Measurements from ENCODE around the gene UBL7.

Gene UBL7

DNA sequence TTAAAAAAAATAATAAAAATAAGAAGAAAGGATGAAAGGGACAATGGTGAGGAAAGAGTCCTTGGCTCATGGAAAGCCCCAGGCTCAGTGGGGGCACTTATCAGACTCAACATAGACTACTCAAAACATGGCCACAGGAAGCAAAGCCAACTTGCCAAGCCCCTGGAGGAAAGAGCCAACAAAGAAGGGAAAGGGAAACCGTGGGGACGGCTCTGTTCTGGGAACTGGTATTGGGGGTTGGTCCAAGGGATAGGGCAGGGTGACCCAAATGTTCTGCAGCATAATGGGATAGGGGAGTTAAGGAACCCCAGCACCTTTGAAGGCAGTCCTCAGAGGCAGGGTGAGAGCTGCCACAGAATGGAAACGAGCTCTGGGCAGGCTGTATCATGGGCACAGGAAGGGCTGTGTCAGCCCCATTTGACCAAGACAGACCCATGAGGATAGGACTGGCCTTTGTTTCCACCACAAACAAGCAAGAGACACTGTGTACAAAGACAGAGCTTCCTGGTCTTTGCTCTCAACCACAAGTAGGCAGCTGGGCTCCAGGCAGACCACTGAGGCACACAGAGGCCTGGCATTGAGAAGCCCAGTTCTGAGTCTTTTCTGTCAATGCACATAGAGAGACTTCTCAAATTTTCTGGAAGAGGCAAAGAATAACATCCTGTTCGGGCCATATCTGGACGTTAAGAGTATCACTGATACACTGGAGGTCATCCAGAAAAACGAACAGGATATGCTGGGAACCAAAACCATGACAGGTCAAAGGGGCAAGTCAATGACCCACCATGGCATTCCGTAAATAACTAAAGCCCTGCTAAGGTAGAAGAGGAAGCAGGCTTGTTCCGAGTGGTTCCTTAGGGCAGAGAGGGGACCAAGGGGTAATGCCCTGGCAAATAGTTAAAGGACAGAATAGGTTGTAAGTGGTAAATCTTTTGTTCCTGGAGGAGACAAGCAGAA is 16.6 kb downstream of the UBL7 start:
- Histone ChIP-seq H3K27me3 (ENCODE audit: control insufficient read depth, insufficient read depth, low read length) (peaks cover 2% of the 10 kb centered on the region), H3K4me3 (ENCODE audit: low read length) (no peak overlapping the region), H3K36me3 (ENCODE audit: control insufficient read depth, insufficient read depth, low read length) (peaks cover 25% of the 10 kb centered on the region), H3K27ac (ENCODE audit: low read depth, low read length) (no peak overlapping the region), H3K4me1 (ENCODE audit: control insufficient read depth, insufficient read depth, low read length) (no peaks in the 10 kb centered on the region), H3K9ac (ENCODE audit: low read length) (no peak overlapping the region)

DNA sequence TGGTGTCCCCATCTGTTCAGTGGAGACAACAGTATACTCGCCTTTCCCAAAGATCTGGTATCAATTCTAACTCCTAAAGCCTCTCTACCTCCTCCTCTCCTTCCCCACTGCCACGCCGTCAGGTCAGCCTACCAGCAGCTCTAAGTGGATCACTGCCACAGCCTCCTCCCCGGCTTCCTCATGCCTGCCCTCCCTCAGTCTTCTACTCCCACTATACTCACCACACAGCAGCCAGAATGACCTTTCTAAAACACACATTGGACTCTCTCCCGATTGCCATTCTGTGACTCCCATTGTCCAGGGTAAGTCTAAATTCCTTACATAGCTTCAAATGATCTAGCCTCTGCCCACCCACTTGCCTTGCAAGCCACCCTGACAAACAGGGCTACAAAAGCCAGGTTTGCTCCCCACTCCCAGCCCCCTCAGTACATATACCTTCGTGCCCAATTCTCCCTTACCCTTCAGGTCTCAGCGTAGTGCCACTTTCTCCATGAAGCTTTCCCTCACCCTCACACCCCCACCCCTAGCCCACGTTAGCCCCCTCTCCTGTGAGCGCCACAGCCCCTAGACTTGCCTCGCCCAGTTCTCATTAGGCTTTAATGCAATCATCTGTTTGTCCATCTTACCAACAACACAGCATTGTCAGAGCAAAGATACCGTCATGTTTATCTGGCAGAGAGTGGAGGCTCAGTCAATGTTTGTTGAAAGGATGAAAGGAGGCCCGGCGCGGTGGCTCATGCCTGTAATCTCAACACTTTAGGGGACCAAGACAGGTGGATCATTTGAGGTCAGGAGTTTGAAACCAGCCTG is 17.7 kb downstream of the UBL7 start:
- Histone ChIP-seq H3K4me1 (ENCODE audit: control insufficient read depth, insufficient read depth, low read length) (no peaks in the 10 kb centered on the region), H3K4me3 (ENCODE audit: low read length) (no peak overlapping the region), H3K9ac (ENCODE audit: low read length) (no peak overlapping the region), H3K27me3 (ENCODE audit: control insufficient read depth, insufficient read depth, low read length) (peaks cover 2% of the 10 kb centered on the region), H3K36me3 (ENCODE audit: control insufficient read depth, insufficient read depth, low read length) (peaks cover 14% of the 10 kb centered on the region), H3K27ac (ENCODE audit: low read depth, low read length) (no peak overlapping the region)

DNA sequence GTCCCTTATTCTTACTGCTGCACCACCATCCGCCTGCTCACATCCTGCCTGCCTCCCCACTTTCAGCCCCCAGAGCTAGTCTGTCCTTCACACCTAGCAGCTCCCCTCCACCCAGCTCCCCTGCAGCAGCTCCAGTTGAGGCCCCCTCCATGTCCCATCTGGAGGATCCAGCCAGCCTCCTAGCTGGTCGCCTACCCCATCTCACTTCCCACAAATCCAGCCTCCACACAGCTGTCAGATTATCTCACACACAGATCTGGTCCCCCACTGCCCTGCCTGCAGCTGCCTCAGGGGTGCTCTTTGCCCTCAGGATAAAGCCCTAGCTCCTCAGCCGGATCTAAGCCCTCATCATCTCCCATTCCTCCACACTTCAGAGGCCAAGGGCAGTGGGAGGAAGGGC is 18.4 kb downstream of the UBL7 start:
- Histone ChIP-seq H3K36me3 (ENCODE audit: control insufficient read depth, insufficient read depth, low read length) (peaks cover 8% of the 10 kb centered on the region), H3K4me3 (ENCODE audit: low read length) (no peak overlapping the region), H3K27me3 (ENCODE audit: control insufficient read depth, insufficient read depth, low read length) (peaks cover 2% of the 10 kb centered on the region), H3K27ac (ENCODE audit: low read depth, low read length) (no peak overlapping the region), H3K4me1 (ENCODE audit: control insufficient read depth, insufficient read depth, low read length) (no peaks in the 10 kb centered on the region), H3K9ac (ENCODE audit: low read length) (no peak overlapping the region)

DNA sequence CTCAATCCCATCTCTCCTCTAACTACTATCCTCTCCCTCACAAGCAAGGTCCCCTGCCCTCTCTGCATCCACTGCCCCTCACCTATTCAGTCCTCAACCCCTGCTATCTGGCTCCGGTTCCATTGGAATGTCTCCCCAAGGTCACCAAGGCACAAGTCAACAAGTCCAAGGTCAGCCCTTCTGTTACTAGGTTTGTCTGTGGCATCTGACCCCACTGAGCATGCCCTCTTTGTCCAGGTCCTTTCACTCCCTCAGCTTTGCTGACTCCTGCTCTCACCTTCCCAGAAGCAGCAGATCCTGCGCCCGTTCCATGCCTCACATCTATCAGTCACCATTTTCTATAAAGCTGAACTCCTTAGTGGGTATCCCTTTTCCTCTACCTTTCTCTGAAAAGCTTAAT is 18.9 kb downstream of the UBL7 start:
- no peak overlapping the region for H3K4me3 ChIP-seq (ENCODE audit: low read length)
- H3K27ac ChIP-seq (ENCODE audit: low read depth, low read length): no peak overlapping the region
- H3K9ac ChIP-seq (ENCODE audit: low read length): no peak overlapping the region
- H3K27me3 ChIP-seq (ENCODE audit: control insufficient read depth, insufficient read depth, low read length): peaks cover 2% of the 10 kb centered on the region
- H3K36me3 ChIP-seq (ENCODE audit: control insufficient read depth, insufficient read depth, low read length): peaks cover 7% of the 10 kb centered on the region
- no peaks in the 10 kb centered on the region for H3K4me1 ChIP-seq (ENCODE audit: control insufficient read depth, insufficient read depth, low read length)

DNA sequence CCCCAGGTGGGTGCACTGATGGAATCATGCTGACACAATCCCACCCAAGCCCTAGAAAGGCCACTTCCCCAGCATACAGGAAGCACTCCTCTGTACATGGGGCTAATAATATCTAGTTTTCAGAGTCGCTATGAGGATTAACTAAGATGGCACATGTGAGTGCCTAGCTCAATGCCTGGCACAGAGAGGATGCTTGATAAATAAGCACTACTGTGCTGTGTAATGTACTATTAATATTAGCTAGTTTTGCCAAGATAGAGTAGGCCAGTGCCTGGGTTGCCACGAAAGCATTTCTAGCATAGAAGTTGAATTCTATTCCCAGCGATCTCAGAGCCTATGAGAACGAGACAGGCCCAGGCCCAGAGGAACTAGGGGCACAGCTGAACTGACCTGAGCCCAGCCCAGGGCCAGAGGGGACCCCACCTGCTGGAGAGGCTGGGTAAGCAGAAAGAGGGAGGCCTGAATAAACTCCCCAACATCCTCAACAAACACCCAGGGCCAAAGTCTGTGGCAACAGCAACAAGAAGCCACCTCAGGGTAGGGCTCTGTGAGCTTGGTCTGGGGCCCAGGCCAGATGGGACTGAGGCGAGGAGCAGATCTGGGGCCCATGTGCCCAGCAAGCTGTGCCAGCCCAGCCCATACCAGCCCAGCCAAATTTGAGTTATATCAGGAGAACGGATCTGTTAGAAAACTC is 19.6 kb downstream of the UBL7 start:
- H3K36me3 ChIP-seq (ENCODE audit: control insufficient read depth, insufficient read depth, low read length): peaks cover 7% of the 10 kb centered on the region
- H3K27me3 ChIP-seq (ENCODE audit: control insufficient read depth, insufficient read depth, low read length): peaks cover 2% of the 10 kb centered on the region
- no peak overlapping the region for H3K27ac ChIP-seq (ENCODE audit: low read depth, low read length)
- no peak overlapping the region for H3K9ac ChIP-seq (ENCODE audit: low read length)
- no peak overlapping the region for H3K4me3 ChIP-seq (ENCODE audit: low read length)
- H3K4me1 ChIP-seq (ENCODE audit: control insufficient read depth, insufficient read depth, low read length): no peaks in the 10 kb centered on the region

DNA sequence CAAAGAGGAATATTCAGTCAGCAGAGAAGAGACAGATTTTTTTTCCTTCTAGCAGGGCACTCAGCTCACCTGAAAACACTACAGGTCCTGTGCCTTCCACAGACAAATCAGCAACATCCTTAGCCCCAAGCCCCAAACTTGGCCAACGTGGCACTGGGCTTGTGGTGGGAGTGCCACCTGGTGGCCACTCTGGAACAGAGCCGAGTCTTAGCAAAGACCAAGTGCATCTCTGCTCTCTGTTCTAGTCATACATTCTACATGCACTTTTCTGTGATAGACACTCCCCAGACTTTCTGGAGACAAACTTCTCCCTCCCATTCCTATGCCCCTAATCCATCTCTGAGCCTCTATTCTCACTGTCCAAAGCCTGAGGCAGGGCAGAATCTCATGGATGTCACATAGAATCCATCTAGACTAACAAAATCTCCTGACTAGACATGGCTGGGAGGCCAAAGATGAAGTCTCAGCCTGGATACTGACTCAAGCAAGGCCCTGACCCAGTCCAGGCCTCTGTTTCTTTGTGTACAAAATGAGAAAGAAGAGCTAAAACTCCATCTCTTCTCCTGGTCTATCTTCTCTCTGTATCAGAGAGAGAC is 22.1 kb downstream of the UBL7 start:
- Histone ChIP-seq H3K27me3 (ENCODE audit: control insufficient read depth, insufficient read depth, low read length) (peaks cover 2% of the 10 kb centered on the region), H3K9ac (ENCODE audit: low read length) (no peak overlapping the region), H3K27ac (ENCODE audit: low read depth, low read length) (no peak overlapping the region), H3K4me3 (ENCODE audit: low read length) (no peak overlapping the region), H3K36me3 (ENCODE audit: control insufficient read depth, insufficient read depth, low read length) (no peaks in the 10 kb centered on the region), H3K4me1 (ENCODE audit: control insufficient read depth, insufficient read depth, low read length) (peaks cover 5% of the 10 kb centered on the region)

DNA sequence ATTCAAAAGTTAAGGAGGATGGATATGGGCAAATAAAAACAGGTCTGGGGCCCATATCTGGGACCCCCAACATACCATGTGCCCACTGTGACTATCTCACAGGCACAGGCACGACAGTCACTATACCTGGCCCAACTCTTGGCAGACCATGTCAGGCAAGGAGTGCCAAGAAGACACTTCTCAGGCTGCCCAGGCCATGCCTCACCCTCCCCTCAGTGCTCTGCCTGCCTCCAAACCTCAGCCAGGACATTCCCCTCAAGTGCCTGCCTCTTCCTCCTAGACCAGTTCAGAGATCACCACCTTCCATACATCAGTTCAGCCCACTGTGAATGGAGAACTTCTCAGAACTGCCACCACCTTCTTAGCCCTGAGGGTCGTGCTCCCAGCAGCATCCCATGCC is 22.8 kb downstream of the UBL7 start:
- Histone ChIP-seq H3K9ac (ENCODE audit: low read length) (no peak overlapping the region), H3K4me1 (ENCODE audit: control insufficient read depth, insufficient read depth, low read length) (peaks cover 5% of the 10 kb centered on the region), H3K27me3 (ENCODE audit: control insufficient read depth, insufficient read depth, low read length) (peaks cover 2% of the 10 kb centered on the region), H3K36me3 (ENCODE audit: control insufficient read depth, insufficient read depth, low read length) (no peaks in the 10 kb centered on the region), H3K4me3 (ENCODE audit: low read length) (no peak overlapping the region), H3K27ac (ENCODE audit: low read depth, low read length) (no peak overlapping the region)

DNA sequence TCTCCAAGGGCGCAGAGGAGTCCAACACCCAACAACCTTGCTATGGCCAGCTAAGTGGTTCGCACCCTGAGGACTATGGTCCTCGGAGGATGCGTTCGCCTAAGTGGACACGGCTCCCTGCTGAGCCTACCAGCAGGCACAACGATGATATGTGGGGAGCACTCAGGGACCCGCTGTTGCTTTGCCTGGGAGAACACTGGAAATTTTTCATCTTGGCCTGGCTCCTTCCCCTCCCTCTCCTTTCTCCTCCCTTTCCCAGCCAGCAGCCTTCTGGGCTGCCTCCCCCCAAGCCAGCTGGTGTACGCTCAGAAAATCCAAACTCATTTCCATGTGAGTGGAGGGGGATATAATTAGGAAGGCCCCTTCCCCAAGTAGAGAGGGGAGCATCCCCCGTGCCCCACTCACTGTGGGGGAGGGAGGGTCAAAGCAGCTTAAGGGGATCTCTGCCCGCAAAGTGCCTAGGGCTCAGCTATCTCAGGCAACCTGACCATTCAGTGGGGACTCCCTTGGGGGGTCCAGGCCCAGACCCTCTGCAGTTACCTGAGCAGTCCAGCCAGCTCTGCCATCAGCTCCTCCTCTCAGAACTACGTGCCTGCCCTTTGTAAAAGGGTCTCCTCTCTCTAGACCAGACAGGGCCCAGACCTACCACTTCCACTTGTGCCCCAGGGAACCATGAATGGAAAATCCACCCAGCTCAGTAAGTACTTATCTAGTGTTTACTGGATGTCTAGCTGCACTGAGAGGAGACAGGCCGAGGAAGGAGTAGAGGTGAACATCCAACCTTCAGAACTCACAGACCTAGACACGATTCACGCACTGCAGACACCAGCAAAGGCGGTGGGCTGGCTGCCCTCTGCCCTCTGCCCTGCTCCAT is 26.5 kb downstream of the UBL7 start:
- Histone ChIP-seq H3K4me3 (ENCODE audit: low read length) (peak overlapping the region; percentile 60), H3K27ac (ENCODE audit: low read depth, low read length) (no peak overlapping the region), H3K36me3 (ENCODE audit: control insufficient read depth, insufficient read depth, low read length) (no peaks in the 10 kb centered on the region), H3K4me1 (ENCODE audit: control insufficient read depth, insufficient read depth, low read length) (peaks cover 5% of the 10 kb centered on the region), H3K9ac (ENCODE audit: low read length) (no peak overlapping the region), H3K27me3 (ENCODE audit: control insufficient read depth, insufficient read depth, low read length) (peaks cover 18% of the 10 kb centered on the region)

DNA sequence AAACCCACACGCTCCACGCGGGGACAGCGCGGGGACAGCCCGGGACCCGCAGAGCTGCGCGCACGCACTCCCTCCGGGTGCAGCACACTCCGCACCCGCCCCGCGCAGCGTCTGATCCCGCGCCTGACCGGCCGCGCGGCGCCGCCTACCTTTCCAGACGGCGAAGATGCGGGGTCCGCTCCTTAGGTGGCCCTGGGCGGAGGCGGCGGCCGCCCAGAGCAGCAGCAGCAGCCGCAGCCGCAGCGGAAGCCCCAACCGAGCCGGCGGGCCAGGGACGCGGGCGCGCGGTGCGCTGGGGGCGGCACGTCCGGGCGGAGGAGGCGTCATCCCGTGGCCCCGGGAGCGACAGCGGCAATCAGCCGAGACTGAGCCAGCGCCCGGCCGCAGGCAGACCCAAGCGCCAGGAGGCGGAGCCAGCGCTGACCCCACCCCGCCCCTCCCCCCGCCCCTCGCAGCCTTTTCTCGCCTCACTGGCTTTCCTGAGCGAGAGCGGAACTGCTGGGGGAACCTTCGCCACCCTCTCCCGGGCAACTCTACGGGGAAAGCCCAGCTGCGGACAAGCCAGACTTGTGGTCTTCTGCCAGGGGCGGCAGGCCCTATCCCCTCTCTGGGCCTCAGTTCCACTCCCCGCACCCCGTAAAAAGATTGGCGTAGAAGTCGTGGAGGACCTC is 27.2 kb downstream of the UBL7 start, which contains the start of gene SEMA7A:
TSS of gene SEMA7A (minus strand) at position 367 of the 671 bp plus-strand sequence. CDS start at position 327, 40 bp downstream.
- H3K9ac ChIP-seq (ENCODE audit: low read length): no peak within 1 kb of the TSS
- H3K36me3 ChIP-seq (ENCODE audit: control insufficient read depth, insufficient read depth, low read length): no peaks in the 10 kb centered on the region
- peak within 1 kb of the TSS; percentile 74 for H3K4me3 ChIP-seq (ENCODE audit: low read length)
- H3K27me3 ChIP-seq (ENCODE audit: control insufficient read depth, insufficient read depth, low read length): peaks cover 23% of the 10 kb centered on the region
- no peak within 1 kb of the TSS for H3K27ac ChIP-seq (ENCODE audit: low read depth, low read length)
- H3K4me1 ChIP-seq (ENCODE audit: control insufficient read depth, insufficient read depth, low read length): peaks cover 5% of the 10 kb centered on the region

DNA sequence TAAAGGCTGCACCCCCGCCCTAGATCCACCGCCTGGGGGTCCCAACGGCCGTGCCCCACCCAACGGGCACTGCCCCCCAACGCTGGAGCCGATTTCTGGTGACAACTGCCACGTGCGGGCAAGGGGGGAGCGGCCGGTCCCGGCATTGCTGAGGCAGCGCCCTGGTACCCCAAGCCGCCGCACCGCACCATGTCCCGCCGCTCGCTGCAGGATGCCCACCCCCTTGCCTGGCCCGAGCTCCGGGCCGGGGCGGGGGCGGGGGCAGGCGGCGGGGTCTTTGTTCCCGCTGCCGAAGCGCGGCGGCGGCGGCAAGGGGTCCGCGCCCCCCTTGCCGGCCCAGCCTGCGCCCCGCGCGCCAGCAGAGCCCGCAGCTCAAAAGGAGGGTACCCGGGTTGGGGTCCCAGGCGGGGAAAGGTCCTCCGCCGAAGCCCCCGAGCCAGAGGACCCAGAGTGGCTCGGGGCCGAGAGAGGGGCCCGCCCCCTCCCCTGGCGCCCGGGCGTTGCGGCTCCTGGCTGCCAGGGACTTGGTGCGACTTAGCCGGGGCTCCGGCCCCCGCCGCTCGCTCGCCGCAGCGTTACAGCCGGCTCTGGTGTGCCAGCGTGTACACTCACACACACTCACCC is 27.9 kb downstream of the UBL7 start:
- H3K9ac ChIP-seq (ENCODE audit: low read length): no peak overlapping the region
- peaks cover 5% of the 10 kb centered on the region for H3K4me1 ChIP-seq (ENCODE audit: control insufficient read depth, insufficient read depth, low read length)
- peak overlapping the region; percentile 74 for H3K4me3 ChIP-seq (ENCODE audit: low read length)
- H3K36me3 ChIP-seq (ENCODE audit: control insufficient read depth, insufficient read depth, low read length): no peaks in the 10 kb centered on the region
- H3K27ac ChIP-seq (ENCODE audit: low read depth, low read length): no peak overlapping the region
- peaks cover 23% of the 10 kb centered on the region for H3K27me3 ChIP-seq (ENCODE audit: control insufficient read depth, insufficient read depth, low read length)
